ENCODE measurements around the gene MYCL.

Gene MYCL

GRCh38 chr1:39850606-39851216 is 51.0 kb downstream of the MYCL start:
- DNase-seq: no peak

- DNase-seq: no peak
These were observed 52.5 kb downstream of the MYCL start for GRCh38 chr1:39849203-39849602.

- DNase-seq: no peak
These were observed 53.8 kb downstream of the MYCL start for GRCh38 chr1:39847940-39848339.

- DNase-seq: no peak
These were observed 54.9 kb downstream of the MYCL start for GRCh38 chr1:39846796-39847195.

- peak; percentile 88 for DNase-seq
These were observed 55.8 kb downstream of the MYCL start for GRCh38 chr1:39845569-39846566.

All from hematopoietic multipotent progenitor cell treated with erythropoietin and hydrocortisone succinate and interleukin-3 and kit ligand, for 8 days (in vitro differentiated cells).